Lower lobe of right lung (tissue), 2 donors: Measurements from ENCODE around the gene ZC3H10. TPM values are rescaled to one million over a fixed set of nuclear protein-coding genes. Genes with fewer than 3 reads are reported as not detected.

Experiments
- ATAC-seq, 2 donors: fragments of 200-7000 bp; cut with Tn5 transposase; one replicate each; pipeline ENCODE4 v1.9.1; 2020 to 2022; ENCODE audit warnings: mild to moderate bottlenecking in 2 of 2, moderate library complexity in 2 of 2
- DNase-seq: peaks from one replicate; pipeline ENCODE4 v3.0.0-alpha.2; 2020
- H3K27ac ChIP-seq: fragments of 200-600 bp; one replicate; pipeline ENCODE4 v1.8.0; 2022
- H3K27me3 ChIP-seq: fragments of 200-600 bp; one replicate; pipeline ENCODE4 v1.8.0; 2022; ENCODE audit warnings: low read depth
- H3K36me3 ChIP-seq: fragments of 200-600 bp; one replicate; pipeline ENCODE4 v1.8.0; 2022; ENCODE audit warnings: mild to moderate bottlenecking
- H3K4me1 ChIP-seq: fragments of 200-600 bp; one replicate; pipeline ENCODE4 v1.8.0; 2022
- H3K4me3 ChIP-seq: fragments of 200-600 bp; one replicate; pipeline ENCODE4 v1.8.0; 2022; ENCODE audit warnings: mild to moderate bottlenecking
- H3K9me3 ChIP-seq: fragments of 200-600 bp; one replicate; pipeline ENCODE4 v1.8.0; 2022
- intact Hi-C: fragments of 100-400 bp; cut with DNase I; formaldehyde crosslinking; loops from one replicate; pipeline ENCODE4 v1.11.0; 2022
- total RNA-seq: library from RNA; stranded (reverse); fragmentation: NEBNext Ultra II Directional; extraction: Animal tissue kit (Norgen Biotek cat#: 25700); gene quantifications from one replicate; pipeline ENCODE4 v1.2.1, GENCODE V29; 2021
- TF ChIP-seq, protein P1 (sequence below): fragments of 200-600 bp; IDR thresholded peaks from one replicate; pipeline ENCODE4 v1.8.0; 2022; ENCODE audit warnings: antibody characterized with exemption, mild to moderate bottlenecking
- donor health status: DM: no; HTN: yes; CAD: no; lungs with severe emphysema.

ZC3H10 gene
- total RNA-seq, 1 donor from 2014 or later: 12.5 TPM

DNA sequence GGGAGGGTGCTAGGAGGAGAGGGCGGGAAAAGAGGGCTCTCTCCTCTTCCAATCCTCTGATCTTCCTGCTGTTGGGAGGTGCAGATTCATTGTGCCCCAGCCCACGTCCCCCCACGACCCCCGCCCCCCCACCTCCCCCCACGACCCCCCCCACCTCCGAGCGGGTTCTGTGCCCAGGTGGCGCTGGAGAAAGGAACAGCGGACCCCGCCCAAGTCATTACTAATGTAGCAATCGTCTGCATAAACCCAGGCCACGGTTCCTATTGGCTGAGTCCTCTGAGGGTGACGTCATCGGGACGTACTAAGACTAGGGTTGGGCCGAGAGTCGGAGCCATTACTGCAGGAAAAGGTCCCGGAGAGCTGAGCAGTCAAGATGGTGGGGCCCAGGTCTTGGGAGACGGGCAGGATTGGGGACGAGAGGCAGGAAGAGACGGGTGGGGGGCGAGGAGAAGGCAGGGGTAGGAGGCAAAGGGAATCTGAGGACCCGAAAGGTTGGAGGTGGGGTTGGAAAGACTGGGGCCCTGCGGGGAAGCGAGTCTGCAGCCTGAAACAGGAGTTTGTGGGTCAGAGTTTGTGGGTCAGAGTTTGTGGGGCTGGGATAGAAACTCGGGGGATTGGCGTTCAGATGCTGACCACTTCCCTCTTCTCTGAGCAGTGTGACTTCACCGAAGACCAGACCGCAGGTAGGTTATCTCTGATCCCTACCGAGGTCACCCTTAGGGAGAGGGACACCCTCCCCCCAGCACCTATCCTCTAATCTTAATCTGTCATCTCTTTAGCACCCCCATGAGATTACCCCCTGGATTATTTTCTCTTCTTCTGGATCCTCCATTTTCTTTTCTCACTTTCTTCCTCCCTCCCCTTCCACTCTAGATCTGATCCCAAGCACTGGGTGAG, 40.2 kb downstream of the ZC3H10 start, which contains the start of gene MYL6:
Gene MYL6 (plus strand): TSS at position 331 of the 897 bp plus-strand sequence. CDS start 43 bp downstream, at position 374.
- Histone ChIP-seq H3K27me3 (no peaks in the 10 kb centered on the region), H3K9me3 (no peaks in the 10 kb centered on the region), H3K36me3 (peaks cover 40% of the 10 kb centered on the region), H3K4me3 (peak within 1 kb of the TSS; percentile 88), H3K27ac (peak within 1 kb of the TSS; percentile 96), H3K4me1 (peaks cover 50% of the 10 kb centered on the region)
- TF ChIP-seq, protein P1, sequence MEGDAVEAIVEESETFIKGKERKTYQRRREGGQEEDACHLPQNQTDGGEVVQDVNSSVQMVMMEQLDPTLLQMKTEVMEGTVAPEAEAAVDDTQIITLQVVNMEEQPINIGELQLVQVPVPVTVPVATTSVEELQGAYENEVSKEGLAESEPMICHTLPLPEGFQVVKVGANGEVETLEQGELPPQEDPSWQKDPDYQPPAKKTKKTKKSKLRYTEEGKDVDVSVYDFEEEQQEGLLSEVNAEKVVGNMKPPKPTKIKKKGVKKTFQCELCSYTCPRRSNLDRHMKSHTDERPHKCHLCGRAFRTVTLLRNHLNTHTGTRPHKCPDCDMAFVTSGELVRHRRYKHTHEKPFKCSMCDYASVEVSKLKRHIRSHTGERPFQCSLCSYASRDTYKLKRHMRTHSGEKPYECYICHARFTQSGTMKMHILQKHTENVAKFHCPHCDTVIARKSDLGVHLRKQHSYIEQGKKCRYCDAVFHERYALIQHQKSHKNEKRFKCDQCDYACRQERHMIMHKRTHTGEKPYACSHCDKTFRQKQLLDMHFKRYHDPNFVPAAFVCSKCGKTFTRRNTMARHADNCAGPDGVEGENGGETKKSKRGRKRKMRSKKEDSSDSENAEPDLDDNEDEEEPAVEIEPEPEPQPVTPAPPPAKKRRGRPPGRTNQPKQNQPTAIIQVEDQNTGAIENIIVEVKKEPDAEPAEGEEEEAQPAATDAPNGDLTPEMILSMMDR: no peak
- ATAC-seq (peak; percentile 93 to 94), DNase-seq (peak; percentile 96)
- intact Hi-C loops: no loop called here

DNA sequence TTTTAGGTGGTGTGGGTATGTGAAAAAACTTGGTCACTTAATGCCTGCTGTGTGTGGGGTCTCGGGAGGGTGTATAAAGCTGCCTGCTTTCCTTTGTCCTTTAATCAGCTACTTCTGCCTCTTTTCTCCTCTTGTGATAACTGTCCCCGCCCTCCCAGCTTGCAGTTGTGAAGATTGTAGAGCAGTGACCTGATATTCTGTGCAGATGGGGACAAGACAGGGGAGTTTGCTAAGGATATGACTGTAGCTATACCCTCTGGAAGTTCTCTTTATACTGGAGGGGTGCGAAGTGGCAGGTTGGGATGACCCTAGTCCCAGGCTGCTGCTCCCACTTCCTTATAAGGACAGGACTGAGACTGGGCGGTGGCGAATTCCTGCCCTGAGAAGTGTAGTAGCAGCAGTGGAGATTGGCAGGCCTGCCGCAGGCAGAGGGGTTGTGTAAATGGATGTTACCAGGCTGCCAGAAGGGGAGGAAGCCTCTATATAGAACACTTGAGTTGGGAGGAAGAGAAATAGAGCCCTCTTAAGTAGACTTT, 40.9 kb downstream of the ZC3H10 start:
- H3K36me3 ChIP-seq: peaks cover 47% of the 10 kb centered on the region
- H3K27ac ChIP-seq: peak overlapping the region; percentile 96
- H3K4me3 ChIP-seq: peak overlapping the region; percentile 88
- ATAC-seq (peak; percentile 80), DNase-seq (peak; percentile 93)
- H3K4me1 ChIP-seq: peaks cover 50% of the 10 kb centered on the region
- TF ChIP-seq, protein P1: no peak
- intact Hi-C loops: no loop called here
- no peaks in the 10 kb centered on the region for H3K9me3 ChIP-seq
- H3K27me3 ChIP-seq: no peaks in the 10 kb centered on the region

GRCh38 chr12:56159482-56160192, 41.6 kb downstream of the ZC3H10 start:
- H3K4me1 ChIP-seq: peaks cover 50% of the 10 kb centered on the region
- intact Hi-C loops: no loop called here
- ATAC-seq: no peak
- H3K36me3 ChIP-seq: peaks cover 53% of the 10 kb centered on the region
- H3K9me3 ChIP-seq: no peaks in the 10 kb centered on the region
- no peaks in the 10 kb centered on the region for H3K27me3 ChIP-seq
- H3K27ac ChIP-seq: peak overlapping the region; percentile 96
- DNase-seq: no peak
- TF ChIP-seq, protein P1: no peak
- peak overlapping the region; percentile 88 for H3K4me3 ChIP-seq

DNA sequence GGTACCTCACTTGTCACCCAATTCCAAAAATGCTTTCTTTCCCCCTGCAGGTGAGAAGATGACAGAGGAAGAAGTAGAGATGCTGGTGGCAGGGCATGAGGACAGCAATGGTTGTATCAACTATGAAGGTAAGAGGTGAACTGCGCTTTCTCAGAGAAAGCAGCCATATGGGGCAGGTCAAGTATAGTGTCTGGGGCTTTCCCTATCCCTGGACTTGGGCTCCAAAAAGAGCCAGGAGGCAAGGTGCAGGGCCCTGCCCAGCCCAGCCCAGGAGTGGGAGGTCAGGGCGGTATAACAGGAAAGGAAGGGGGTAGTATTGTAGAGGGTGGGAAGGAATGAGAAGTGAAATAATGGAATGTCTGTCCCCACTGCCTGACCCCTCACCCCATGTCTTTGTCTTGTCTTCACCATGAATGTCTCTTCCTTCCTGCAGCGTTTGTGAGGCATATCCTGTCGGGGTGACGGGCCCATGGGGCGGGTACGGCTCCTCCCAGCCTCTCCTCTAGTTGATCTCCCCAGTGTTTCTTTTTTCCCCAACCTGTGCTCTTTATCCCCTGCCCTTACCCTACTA, 42.2 kb downstream of the ZC3H10 start:
- H3K27ac ChIP-seq: peak overlapping the region; percentile 96
- H3K27me3 ChIP-seq: no peaks in the 10 kb centered on the region
- no peak for ATAC-seq
- TF ChIP-seq, protein P1: no peak
- no peak for DNase-seq
- H3K9me3 ChIP-seq: no peaks in the 10 kb centered on the region
- intact Hi-C loops: no loop called here
- peaks cover 60% of the 10 kb centered on the region for H3K36me3 ChIP-seq
- H3K4me3 ChIP-seq: peak overlapping the region; percentile 88
- H3K4me1 ChIP-seq: peaks cover 50% of the 10 kb centered on the region
